GM20431 (cell line): ENCODE data around the gene CATSPER3.

ENCODE experiments used
- in situ Hi-C: fragments of 300-500 bp; cut with MseI, MboI; formaldehyde crosslinking; loops from one replicate; pipeline ENCODE4 v1.15.0; 2020; ENCODE audit warnings: low sequenced_read_pairs; ENCODE audit not compliant: unreplicated experiment

Gene CATSPER3

DNA sequence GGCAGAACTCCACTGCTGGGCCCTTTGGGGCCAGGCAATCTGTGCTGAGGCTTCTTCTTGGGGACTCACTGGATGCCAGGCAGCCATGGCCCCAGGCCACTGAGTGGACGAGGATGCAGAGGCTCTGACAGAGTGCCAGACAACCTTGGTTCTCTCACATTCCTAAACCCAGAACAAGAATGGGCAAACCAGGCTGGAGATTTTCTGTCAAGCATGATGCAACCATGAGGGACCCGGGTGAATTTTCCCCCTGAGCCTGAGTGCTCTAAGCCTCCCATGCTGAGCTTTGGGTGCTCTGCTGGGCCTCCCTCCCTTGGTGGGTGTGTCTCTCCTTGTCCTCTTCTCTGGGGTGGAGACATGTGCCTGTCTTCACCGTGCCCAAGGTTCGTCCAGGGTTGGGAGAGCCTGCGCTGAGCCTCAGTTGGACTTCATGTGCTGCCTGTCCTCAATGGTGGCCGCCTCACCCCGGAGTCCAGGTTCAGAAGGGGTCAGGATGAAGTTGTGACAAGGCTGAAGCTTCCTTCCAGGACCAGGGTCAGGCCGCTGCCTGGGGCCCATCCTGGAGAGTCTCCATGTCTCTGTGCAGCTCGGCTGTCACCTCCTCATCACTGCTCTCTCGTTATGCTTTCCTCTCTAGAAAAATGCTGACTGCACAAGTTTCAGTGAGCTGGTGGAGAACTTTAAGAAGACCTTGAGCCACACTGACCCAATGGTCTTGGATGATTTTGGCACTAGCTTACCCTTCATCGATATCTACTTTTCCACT, 42.2 kb downstream of the CATSPER3 start:
- in situ Hi-C loops: no loop called here

DNA sequence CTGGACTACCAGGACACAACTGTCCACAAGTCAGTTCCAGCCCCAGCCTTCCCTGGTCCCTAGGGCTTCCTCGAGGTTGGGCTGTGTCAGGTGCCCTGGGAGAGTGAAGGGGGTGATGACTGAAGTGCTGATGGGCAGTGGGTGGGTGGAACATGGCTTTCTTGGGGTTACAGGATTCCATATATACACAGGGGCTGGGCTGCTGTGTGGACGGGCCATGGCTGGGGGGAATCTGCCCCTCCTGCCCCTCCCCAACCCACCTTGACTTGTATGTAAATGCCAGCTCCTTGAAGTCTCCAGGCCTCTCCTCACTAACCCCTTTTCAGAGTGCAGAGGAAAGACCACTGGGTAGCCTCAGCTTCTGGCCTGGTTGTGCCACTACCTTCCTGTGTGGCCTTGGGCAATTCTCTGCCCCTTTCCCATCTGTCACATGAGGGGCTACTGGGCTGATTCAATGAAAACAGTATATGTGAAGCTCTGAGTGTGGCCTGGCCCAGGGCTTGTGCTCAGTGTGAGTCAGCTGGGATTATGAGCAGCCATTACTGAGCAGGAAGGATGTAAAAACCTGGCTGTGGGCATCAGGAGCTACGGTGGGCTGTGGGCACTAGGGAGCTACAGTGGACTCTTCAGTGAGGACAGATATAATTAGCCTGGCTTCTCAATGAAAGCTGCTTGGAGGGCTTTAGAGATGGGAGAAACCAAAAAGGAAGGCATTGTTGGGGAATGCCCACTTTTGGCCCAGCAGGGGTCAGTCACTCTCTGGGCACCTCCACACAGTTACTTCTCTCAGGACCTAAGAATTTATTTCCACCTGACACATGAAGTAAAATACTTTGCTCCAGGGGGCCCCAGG, 43.0 kb downstream of the CATSPER3 start:
- in situ Hi-C loops: no loop called here

DNA sequence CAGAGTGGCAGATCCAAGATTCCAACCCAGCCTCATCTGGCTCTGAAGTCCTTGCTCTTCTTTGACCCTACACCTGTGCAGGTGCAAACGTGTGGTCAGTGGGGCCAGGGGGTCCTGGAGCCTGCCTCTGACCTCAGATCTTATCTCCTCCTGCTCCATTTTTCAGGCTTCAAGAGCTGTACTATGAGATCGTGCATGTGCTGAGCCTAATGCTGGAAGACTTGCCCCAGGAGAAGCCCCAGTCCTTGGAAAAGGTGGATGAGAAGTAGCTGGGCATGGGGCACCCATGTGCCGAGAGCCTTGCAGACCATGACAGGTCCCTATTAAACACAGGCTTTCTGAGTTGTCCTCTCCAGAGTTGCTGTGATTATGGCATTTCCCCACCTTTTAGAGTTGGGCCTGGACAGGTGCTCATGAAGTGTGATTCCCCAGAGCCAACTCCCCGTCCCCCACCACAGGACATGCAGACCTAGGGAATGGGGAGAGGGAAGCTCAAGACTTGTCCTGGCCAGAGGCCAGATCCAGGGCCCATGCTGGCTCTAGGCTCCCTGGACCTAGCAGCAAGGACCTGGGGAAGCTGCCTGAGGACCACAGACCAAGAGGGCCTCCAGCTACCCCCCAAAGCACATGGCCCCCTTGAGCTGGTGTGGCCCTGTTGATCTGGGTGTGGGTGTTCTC, 43.8 kb downstream of the CATSPER3 start:
- in situ Hi-C loops: no loop called here

DNA sequence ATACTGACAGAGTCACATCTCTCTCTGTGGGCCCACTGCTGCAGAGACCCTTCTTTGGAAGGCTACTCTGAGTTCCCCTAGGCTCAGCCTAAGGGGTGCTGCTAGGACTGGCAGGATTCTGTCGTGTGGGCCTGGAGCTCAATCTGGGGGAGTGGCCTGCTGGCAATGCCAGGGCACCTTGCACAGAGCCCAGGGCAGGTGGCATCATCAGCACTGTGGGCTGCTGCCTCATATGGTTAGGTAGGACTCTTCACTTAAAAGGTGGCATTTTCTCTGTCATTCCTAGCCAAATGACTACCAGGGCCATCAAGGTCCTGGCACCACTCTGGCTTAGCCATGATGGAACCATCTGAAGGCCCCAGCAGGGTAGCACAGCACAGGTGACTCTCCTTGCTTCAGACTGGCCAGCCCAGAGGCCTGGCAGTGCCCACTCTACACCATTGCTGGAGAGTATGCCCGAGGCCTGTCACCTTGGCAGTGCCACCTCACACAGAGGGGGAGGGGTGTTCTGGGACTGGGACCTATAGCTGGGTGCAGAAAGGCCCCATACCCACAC, 44.4 kb downstream of the CATSPER3 start:
- in situ Hi-C loops: no loop called here

DNA sequence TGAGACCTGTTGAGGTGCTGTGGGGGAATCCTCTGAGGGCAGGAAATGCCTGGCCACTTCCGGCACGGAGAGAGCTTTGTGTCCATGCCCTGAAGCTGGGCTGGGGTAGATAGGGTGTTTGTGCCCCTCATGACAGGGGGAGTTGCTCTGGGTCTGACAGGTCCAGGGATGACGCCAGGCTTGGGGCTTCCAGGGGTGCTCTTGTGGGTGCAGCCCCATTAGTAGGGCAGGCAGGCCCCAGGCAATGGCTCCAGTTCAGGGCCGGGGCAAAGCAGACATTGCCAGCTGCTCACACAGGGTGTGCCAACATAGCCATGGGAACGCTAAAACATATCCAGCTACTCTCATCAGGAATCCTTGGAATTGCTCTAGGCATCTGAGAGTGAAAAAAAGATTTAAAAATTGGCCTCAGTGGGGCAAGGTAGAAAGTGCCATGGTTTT, 45.3 kb downstream of the CATSPER3 start:
- in situ Hi-C loops: no loop called here

DNA sequence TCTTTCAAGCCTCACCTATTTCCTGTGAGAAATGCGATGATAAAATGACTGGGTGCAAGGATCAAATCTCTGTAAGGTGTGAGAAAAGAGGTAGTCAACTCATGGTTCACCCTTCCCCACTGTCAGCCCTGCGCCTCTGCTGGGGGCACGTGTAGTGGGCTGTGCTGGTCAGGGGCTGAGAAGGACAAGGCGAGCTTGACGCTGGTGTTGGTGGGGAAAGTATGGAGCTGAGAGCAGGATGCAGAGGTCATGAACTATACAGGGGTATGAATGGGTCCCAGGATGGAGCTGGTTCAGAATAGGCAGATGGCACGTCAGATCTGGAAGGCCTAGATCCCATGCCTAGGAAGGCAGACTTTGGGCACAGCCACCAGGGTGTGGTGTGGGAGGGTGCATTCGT, 45.7 kb downstream of the CATSPER3 start:
- in situ Hi-C loops: no loop called here

DNA sequence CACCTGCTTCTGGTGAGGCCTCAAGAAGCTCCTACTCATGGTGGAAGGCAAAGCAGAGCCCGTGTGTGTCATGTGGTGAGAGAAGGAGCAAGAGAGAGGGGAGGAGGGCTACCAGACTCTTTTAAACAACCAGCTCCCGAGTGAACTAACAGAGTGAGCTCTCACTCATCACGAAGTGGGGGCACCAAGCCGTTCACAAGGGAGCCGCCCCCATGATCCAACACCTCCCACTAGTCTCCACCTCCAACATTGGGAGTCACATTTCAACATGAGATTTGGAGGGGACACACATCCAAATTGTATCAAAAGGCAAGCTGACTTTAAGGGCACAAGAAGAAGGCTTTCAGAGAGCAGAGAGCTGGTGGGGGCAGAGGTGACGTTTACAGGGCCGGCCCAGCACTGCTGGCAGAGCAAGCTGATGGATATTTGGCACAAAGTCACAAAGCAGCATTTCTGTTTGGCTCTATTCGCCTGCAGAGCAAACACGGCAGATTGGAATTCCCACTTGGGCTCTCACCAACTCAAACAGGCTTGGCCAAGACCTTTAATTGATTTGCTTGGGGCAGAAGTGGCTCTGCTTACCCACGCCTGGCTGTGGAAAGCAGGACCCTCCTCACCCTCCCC, 46.4 kb downstream of the CATSPER3 start:
- in situ Hi-C loops: no loop called here

DNA sequence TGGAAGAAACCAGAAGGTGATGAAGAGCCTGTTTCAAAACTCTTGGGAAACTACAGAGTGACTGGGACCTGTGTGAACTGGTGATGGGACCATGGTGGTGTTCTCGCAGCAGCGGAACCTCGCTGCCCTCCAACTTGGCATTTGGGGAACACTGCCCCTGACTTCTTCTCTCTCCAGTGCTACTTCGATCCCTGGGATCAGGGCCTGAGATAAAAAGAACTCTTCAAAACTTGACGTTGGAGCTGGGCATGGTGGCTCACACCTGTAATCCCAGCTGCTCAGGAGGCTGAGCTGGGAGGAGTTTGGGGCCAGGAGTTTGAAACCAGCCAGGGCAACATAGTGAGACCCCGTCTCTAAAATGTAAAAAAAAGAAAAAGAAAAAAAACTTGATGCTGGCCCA, 48.2 kb downstream of the CATSPER3 start:
- in situ Hi-C loops: no loop called here

DNA sequence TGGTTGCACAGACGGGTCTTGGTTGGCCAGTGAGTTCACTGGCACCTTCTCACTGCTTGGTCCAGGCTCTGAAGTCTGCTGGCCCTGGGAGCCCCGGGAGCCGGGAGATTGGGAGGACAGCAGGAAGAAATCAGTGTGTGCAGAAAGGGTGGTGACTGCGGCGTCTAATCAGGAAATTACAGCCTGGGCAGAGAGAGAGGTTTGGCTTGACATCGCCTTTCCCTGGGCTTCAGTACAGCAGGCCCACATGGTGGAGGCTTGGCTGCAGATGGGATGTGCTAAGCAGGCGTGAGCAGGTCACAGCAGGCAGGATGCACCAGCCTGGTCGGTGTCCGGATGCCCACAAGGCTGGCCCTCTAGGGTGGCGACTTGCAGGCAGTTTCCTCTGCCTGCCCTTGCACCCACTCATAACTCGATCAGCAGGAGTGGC, 49.2 kb downstream of the CATSPER3 start:
- in situ Hi-C loops: no loop called here

DNA sequence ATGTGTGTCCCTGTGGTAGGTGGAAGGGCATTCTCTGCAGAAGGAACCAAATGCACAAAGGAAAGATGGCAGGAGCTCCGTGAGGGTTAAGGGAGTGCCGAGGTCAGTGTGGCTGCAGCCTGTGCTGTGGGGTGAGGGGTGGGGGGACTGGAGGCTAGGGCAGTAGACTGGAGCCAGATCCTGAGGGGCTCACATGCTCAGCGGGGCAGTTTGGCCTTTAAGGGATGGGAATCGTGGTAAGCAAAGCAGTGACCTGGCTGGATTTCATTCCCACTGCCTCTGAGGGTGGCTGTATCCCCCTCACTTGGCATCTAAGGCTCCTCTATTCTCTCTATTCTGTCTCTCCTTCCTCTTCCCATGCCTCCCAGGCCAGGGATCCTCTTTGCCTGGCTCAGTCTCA, 50.8 kb downstream of the CATSPER3 start:
- in situ Hi-C loops: no loop called here

DNA sequence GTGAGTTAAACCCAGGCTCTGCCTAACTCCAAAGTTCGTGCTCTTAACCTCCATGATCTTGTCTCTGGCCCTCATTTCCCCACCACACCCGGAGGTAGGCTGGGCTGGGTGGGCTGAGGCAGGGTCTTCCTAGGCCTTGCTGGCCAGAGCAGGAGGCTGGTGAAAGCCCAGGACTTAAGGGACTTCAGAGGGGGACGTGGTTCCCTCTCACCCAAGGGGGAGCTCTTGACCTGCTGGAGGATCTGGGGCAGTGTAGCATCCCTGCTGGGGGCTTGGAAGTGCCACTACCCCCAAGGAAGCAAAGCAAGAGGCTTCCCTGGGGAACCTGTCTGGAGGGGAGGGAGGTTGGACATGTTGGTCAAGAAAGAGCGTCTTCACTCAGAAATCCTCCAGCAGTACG, 51.6 kb downstream of the CATSPER3 start:
- in situ Hi-C loops: no loop called here

DNA sequence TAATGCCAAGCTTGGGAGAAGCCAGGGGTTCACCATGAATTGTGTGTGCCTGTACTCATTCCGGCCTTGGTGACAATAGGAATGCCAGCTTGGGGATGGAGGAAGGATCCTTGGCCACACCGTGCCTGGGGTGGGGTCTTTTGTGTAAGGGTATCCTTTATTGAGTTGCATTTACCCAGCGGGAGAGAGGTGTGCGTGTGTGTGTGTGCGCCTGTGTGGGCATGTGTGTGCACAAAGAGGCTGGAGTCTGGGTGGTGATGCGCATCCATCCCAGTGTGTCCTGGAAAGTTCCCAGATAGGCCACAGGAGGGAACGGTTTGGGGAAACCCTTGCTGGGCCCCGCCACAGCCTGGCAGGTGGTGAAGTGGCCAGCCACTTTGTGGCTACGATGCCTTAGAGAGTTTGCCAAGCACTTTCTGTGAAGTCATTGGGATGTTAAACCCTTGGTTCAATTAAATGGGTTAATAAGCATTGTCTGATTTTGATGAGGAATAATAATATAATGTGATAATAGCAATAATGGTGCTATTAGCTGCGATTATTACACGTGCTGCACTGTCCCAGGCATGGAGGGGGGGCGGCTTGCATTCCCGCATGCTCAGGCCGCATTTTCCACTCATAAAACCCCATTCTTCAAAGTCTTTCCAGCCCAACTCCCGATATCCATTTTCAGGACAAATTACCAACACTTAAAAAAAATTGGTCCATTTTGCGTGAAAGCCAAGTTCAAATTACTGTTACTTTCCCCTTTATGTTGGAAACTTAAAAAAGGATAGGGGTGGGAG, 52.6 kb downstream of the CATSPER3 start:
- in situ Hi-C loops: no loop called here

DNA sequence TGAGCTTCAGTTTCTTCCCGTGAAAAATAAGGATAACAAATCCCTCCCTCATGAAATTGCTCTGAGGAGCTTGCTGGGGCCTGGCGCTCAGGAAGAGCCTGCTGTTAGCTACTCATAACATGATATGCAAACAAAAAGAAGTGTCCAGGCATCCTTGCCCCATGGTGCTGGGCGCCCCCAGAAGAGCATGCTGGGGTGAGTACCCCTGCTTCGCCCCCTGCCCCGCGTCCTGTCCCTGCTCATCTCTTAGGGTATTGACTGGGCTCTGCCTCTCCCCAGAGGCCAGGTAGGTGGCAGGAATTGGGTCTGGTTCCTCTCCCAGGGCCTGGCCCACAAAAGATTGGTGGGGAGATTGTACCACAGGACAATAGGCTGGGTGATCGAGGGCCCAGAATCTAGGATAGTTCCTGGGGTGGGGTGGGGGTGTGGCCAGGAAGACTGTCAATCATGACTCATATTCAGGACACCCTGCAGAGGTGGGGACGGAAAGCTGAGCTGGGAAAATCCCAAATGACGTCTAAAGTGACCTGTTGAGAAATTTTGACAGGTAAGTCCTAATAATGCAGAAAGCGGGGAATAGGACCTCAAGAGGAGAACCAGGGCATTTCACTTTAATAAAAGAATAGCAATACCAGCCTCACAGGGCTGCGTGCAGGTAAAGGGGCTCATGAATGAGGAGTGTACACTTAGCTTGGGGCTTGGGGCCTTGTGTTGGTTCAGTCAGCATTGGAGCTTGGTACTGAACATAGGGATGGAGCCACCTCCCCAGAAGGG, 57.4 kb downstream of the CATSPER3 start:
- in situ Hi-C loops: no loop called here

DNA sequence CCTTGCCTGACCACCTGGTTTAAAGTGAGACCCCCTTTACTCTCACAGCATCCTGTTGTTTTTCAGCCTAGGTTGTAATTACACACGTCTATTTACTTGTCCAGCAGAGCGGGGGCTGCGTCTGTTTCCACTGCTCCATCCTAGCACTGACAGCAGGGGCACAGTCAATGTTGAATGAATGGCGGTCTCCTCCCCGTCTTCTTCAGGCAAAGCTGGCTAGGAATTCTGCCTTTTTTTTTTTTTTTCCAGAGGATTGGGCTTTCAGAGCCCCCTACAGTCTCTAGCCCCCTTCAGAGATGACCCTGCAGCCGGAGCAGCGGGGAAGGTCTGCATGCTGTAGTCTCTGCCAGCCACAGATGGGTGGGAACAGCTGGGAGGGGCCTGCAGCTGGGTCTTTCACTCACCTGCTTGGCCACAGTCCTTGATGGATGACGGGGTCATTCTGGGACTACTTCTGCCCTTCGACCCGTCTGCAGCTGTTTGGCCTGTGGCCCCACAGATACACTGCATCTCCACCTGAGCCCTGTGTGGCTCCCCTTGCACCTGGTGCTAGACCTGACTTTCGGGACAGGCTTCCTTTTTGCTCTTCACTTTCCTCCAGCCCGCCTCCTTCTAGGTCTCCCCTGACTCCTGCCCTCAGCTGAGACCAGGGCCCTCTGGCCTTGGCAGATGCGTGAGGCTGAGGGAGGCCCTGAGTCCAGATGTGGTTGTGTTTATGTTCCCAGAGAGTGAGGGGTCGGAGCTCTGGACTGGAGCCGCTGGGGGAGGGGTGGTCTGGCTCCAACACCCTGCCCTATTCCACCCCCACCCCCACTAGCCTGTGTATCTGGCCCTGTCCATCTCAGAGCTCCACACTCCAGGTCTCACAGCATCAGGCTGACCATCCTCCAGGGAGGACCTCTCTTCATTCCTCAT, 58.3 kb downstream of the CATSPER3 start:
- in situ Hi-C loops: no loop called here

DNA sequence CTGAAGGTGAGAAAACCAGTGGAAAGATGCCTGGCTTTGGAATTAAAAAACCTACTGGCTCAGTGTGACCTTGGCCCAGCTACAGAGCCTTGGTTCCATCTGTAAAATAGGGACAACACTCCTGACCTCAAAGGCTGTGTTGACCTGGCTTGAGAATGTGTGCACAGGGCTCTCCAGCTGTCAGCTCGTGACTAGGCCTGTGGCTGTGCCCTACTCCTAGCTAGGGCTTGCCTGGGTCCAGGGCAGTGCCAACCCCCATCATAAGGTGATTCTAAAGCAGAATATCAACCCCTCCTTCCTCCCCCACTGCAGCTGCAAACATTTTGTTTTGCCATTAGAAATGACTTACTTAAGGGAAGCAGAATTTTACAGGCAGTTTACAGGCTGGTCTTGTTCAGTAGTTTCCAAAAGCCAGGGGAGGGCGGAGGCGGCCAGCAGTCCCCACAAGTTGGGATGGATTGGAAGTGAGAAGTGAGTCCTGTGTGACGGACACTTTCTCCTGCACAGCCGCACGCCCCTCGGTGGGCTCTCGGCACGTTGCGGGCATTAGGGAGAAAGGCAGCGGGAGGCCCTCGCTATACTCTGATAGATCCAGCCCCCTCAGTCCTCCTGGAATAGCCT, 59.0 kb downstream of the CATSPER3 start:
- in situ Hi-C loops: no loop called here

DNA sequence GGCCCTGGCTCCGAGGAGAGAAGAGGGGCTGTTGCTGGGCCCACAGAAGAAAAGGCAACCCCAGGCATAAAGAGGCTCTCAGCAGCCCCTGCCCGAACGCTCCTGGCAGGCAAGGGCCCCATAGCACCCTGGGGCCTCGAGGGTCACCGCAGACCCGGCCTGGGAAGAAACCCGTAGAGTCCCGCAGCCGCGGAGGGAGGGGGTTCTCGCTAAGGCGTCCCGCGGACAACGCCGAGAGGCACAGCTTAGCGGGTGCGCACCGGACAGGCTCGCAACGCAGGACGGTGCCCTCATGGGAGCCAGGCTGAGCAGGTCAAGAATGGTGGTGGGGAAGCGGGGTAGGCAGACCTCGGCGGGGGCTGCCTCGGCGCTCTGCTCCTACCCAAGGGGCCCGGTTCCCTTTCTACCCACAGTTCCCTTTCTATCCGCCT, 59.6 kb downstream of the CATSPER3 start:
- in situ Hi-C loops: no loop called here
